ENCODE measurements around the gene AQP3.
"Not testable (repeated sequence)": the region's sequence is repeated elsewhere in the genome, so short reads cannot be mapped to it uniquely, and the experiment has no call there.

The AQP3 gene

GRCh38 chr9:33440204-33440603 is 7.2 kb downstream of the AQP3 start:
- DNase-seq = no peak

- DNase-seq = no peak
Measured at GRCh38 chr9:33439731-33440130, 7.7 kb downstream of the AQP3 start.

GRCh38 chr9:33438926-33439680 is 8.3 kb downstream of the AQP3 start:
- no peak for DNase-seq

- no peak for DNase-seq
Measured at GRCh38 chr9:33437898-33438297, 9.5 kb downstream of the AQP3 start.

- no peak for DNase-seq
Measured at GRCh38 chr9:33437205-33437604, 10.2 kb downstream of the AQP3 start.

GRCh38 chr9:33436445-33436844 is 10.9 kb downstream of the AQP3 start:
- DNase-seq = no peak

- DNase-seq = no peak
Measured at GRCh38 chr9:33435821-33436277, 11.5 kb downstream of the AQP3 start.

- DNase-seq = no peak
Measured at GRCh38 chr9:33434317-33435105, 12.9 kb downstream of the AQP3 start.

GRCh38 chr9:33433871-33434270 is 13.5 kb downstream of the AQP3 start:
- DNase-seq = no peak

GRCh38 chr9:33431420-33431819 is 16.0 kb downstream of the AQP3 start:
- no peak for DNase-seq

- no peak for DNase-seq
Measured at GRCh38 chr9:33430942-33431341, 16.5 kb downstream of the AQP3 start.

- no peak for DNase-seq
Measured at GRCh38 chr9:33429256-33429985, 18.0 kb downstream of the AQP3 start.

- DNase-seq = no peak
Measured at GRCh38 chr9:33426843-33427293, 20.5 kb downstream of the AQP3 start.

- DNase-seq = no peak
Measured at GRCh38 chr9:33425128-33425533, 22.3 kb downstream of the AQP3 start.

GRCh38 chr9:33424492-33424891 is 22.9 kb downstream of the AQP3 start:
- not testable (repeated sequence) for DNase-seq

- DNase-seq = not testable (repeated sequence)
Measured at GRCh38 chr9:33424043-33424442, 23.4 kb downstream of the AQP3 start.

- no peak for DNase-seq
Measured at GRCh38 chr9:33419708-33420303, 27.6 kb downstream of the AQP3 start.

- no peak for DNase-seq
Measured at GRCh38 chr9:33418090-33418489, 29.3 kb downstream of the AQP3 start.

- DNase-seq = no peak
Measured at GRCh38 chr9:33416996-33417395, 30.4 kb downstream of the AQP3 start.

- no peak for DNase-seq
Measured at GRCh38 chr9:33415501-33416038, 31.8 kb downstream of the AQP3 start.

- DNase-seq = no peak
Measured at GRCh38 chr9:33414889-33415500, 32.4 kb downstream of the AQP3 start.

- DNase-seq = no peak
Measured at GRCh38 chr9:33414268-33414667, 33.1 kb downstream of the AQP3 start.

Data from NCI-H1436 treated with DMSO at 0.1 percent for 48 hours (cell line).